CD4-positive, alpha-beta T cell treated with Interleukin-12 subunit alpha and Interleukin-12 subunit beta, for 1 hour (primary cell): ENCODE data around the gene RFX6.

Source experiments
- DNase-seq: peaks from one replicate; pipeline ENCODE4 v3.0.0-alpha.2; 2020

The RFX6 gene

DNA sequence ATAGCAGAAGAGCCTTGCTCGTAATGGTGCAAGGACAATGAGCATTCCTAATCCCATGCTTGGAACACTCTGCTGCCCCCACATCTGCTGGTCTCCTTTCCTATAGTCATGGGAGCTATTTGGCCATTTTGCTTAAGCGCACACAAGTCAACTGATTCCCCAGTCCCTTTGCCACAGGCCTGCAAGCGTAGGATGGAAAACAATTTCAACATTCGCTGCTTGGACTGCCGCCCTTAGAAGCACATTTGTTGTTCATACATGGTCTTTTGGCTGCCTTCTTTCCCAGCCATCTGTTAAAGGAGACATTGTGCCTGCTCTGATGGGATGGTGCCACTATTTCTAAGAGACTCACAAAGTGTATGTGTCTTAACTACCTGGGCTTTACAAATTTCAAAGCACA, 96.9 kb downstream of the RFX6 start:
- DNase-seq, result no peak

GRCh38 chr6:116974526-116975316, 97.7 kb downstream of the RFX6 start:
- DNase-seq, result no peak

GRCh38 chr6:116975600-116975999, 98.6 kb downstream of the RFX6 start:
- DNase-seq, result no peak

- DNase-seq, result no peak
Observed at GRCh38 chr6:116979560-116979959, 102.5 kb downstream of the RFX6 start.
